GM15510 (cell line): Measurements from ENCODE around the gene SLC6A7.

Experiments
- POLR2A ChIP-seq: IDR thresholded peaks from 3 replicates; pipeline ENCODE4 v1.6.1; 2011; ENCODE audit warnings: borderline replicate concordance; ENCODE audit not compliant: insufficient read length; ENCODE audit errors: extremely low read depth

Gene SLC6A7

GRCh38 chr5:150188146-150188842 lies 1.6 kb upstream of the SLC6A7 start:
- no peak for TF ChIP-seq POLR2A

DNA sequence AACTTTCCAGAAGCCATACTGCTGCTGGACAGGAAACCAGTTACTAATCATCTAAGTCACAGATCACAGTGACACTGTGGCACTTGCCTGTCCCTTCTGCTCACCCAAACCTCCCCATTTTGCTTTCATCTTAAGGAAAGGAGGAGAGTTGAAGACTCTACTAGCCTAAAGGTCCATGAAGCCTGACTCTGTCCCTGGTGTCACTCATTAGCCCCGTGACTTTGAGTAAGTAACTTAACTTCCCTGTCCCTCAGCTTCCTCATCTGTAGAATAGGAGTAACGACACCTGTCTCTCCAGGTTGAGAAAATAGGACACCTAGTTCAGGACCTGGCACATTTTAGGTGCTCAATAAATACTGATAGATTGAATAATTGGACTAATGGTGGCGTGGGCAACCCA lies 536 bp upstream of the SLC6A7 start:
- no peak for TF ChIP-seq POLR2A

DNA sequence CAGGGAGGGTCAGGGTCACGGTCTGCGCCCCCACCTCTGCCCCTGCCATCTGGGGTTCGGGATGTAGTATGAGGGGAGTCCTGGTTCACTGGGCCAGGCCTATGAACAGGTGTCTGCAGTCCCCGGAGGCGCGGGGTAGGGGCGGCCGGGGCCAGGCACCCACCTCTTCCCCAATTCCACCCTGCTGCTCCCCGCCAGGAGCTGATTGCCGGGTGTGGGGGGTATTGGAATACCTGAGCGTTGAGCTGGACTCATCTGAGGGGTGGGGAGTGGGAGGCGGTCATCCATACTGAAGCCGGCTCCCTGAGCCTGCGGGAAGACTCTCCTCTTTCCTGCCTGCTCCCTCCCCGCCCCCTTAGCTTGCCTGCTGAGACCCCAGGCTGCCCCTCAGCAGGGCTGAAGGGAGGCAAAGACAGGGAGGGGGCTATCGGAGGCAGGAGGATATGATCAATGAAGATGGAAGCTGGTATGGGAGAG lies 679 bp downstream of the SLC6A7 start:
- TF ChIP-seq POLR2A = no peak

GRCh38 chr5:150190987-150191386 lies 1.1 kb downstream of the SLC6A7 start:
- TF ChIP-seq POLR2A = no peak

- TF ChIP-seq POLR2A = no peak
These were observed 2.6 kb downstream of the SLC6A7 start for GRCh38 chr5:150192462-150192861.

DNA sequence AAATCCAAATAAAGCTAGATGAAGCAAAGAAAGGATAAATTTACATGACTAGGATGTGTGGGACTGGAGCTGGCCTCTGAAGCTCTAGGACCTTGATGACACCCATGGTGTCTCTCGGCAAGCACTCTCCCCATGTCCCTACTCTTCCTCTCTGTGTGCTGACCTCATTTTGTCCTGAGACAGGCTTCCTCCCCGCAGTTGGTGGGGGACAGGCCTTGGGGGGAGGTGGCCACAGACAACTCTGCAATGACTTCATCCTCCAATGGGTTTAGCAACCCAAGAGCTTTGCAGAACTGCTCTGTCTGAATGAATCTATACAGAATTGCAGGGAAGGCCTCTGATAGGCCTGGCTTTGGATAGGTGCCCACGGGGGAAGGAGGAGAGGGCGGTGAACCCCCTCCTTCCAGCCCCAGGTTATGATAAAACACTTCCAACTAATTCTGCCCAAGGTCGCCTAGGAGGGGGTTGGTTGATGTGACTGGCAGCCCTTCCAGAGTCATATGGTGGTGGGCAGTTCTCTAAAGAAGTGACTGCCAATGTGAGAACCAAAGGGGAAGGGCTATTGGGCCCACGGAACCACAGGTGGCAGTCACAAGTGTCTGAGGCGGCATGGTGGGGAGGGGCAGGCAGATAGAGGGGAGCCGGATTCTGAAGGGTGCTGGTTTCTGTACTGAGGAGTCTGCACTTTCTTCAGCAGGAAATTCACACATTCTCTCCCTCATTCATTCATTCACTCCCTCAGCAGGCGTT lies 6.0 kb downstream of the SLC6A7 start:
- no peak for TF ChIP-seq POLR2A

DNA sequence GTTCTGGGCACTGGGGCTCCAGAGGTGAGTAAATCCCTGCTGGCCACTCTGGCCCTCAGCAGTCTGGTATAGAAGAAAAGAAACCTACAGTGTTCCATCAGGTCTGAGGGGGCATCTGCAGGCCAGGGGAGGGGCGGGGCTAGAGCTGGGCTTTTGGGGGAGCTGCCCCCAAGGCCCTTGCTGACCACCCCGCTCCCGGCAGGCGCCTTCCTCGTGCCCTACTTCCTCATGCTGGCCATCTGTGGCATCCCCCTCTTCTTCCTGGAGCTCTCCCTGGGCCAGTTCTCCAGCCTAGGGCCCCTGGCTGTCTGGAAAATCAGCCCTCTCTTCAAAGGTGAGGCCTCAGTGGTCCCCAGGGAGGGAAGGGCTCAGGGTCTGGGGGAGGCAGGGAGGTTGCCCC lies 6.7 kb downstream of the SLC6A7 start:
- no peak for TF ChIP-seq POLR2A

GRCh38 chr5:150196986-150197385 lies 7.1 kb downstream of the SLC6A7 start:
- no peak for TF ChIP-seq POLR2A

DNA sequence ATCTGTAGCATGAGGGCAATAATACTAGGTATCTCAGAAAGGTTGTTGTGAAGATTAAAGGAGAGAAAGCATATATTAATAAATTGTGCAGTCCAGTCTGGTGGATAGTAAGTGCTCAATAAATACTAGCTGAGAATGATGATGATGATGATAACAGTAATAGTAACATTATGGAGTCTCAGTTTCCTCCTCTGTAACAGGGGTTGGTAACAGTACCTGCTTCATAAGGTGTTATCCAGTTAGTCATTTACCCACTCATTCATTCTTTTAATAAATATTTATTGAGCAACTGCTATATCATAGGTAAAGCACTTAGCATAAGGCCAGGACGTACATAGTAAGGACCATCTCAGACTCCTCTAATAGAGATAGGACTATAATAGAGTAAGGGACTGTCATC lies 7.6 kb downstream of the SLC6A7 start:
- no peak for TF ChIP-seq POLR2A

GRCh38 chr5:150202501-150202900 lies 12.6 kb downstream of the SLC6A7 start:
- no peak for TF ChIP-seq POLR2A

DNA sequence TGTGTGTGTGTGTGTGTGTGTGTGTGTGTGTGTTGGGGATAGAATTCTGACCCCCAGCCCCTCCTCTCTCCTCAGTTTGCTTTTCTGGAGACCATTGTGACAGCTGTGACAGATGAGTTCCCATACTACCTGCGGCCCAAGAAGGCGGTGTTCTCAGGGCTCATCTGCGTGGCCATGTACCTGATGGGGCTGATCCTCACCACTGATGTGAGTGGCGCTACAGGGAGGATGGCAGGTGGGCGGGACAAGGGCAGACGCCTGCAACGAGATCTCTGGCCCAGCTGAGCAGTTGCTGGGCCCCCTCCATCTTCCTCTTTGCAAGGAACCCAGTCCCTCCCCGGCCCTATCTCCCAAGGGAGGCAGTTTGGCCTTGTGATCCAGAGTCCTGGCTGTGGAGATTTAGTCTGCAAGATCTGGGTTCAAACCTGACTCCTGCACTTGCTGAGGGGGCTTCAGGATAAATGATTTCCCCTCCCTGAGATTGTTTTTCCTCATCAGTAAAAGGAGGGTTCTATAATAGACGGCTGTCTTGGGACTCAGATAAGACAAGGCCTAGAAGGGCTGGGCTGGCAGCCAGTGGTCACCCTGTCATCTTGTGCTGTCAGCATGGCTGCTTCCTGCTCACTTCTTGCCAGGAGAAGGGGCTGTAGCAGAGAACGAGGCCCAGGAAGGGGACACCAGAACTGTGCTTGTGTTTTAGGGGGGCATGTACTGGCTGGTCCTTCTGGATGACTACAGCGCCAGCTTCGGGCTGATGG lies 14.1 kb downstream of the SLC6A7 start:
- no peak for TF ChIP-seq POLR2A

GRCh38 chr5:150204590-150204960 lies 14.7 kb downstream of the SLC6A7 start:
- TF ChIP-seq POLR2A = no peak

DNA sequence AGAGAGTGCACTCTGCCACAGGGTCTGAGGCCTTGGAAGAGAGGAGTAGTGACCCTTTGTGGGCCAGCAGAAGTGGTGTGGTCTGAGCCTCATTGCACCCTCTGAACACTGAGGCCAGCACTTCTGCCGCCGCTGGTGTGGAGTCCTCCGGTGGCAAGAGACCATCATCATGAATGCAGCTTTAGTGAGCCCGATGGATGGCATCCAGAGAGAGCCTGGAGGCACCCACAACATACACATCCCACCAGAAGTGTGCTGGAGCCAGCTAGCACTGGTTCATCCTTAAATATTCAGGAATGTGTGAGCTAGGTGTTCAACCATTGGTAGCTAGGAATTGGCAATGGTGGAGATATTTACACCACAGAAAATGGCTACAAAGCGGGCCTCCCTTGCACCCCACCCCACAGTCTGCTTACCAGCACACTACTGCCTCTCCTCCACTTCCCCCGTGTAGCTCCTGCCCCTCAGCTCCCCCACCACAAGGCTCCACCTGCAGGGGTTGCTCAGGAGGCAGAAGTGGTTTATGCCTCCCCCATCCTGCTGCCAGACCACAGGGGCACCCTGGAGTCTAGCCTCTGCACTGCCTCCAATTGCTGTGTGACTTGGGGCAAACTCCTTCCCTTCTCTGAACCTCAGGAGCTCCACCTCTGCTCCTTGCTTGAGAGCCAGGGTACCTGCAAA lies 16.4 kb downstream of the SLC6A7 start:
- no peak for TF ChIP-seq POLR2A

DNA sequence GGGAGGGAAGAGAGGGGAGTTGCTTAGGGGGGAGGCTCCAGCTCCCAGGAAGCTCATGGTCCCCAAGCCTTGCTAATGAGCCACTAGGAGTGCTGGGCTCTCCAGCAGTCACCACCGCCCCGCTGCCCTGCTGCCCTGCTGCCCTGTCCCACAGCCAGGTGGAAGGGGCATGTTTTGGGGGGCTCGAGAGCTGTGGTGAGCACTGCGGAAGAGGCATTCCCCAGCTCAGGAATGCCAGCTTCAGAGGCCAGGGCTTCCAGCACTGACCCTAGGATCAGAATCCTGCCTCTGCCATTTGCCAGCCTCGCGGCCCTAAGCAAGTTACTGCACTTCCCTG lies 16.9 kb downstream of the SLC6A7 start:
- TF ChIP-seq POLR2A = no peak

DNA sequence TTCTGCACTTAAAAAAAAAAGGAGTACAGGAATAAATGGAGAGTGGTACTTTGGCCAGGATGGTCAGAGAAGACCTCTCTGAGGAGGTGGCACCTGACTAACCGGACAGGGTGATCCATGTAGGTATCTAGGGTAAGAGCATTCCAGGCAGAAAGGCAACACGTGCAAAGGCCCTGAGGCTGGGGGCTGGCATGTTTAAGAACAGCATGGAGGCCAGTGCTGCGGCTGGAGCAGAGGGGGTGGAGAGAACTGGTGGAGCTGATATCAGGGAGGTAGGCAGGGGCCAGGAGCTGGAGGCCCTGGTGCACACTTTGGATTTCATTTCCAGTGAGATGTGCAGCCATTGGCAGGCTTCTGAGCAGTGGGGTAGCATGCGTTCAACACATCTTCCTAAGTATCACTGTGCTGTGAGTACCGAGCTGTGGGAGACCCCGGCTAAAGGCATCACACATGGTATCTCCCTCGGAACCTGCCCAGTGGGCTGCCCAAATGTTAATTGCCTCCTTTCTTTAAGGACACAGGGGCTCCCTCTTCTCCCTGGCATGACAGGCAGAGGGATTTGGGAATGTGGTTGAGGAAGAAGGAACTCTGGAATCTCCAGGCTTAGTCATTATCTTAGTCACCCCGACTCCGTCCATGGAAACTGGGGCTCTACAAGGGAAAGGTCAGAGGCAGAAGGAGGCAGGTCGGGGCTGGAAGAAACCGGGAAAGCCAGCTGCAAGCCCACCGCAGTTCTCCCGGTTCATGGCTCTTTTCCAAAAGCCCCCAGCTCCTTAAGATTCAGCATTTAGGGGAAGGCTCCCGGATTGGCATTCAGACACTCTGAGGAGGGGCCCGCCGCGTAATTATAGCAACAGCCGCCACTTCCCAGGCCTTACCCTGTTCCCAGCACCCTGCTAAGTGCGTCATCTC lies 18.6 kb downstream of the SLC6A7 start:
- no peak for TF ChIP-seq POLR2A

GRCh38 chr5:150209099-150209635 lies 19.3 kb downstream of the SLC6A7 start:
- TF ChIP-seq POLR2A = no peak
